Activated CD4-positive, CD25-positive, alpha-beta regulatory T cell treated with anti-CD3 and anti-CD28 coated beads, Interleukin-2, amount 50 U/mL, for 72 hours (primary cell): Measurements from ENCODE around the gene HCAR2.
"Not testable (repeated sequence)": the region's sequence is repeated elsewhere in the genome, so short reads cannot be mapped to it uniquely, and the experiment has no call there.

Experiments
- DNase-seq: peaks from one replicate; pipeline ENCODE4 v3.0.0; 2021

The HCAR2 gene

GRCh38 chr12:122702890-122703611, at the start of gene HCAR2:
Gene HCAR2, minus strand, starts transcription at chr12:122703357. Its CDS starts 74 bp downstream, at chr12:122703283.
- not testable (repeated sequence) for DNase-seq

- peak; percentile 100 for DNase-seq
These were observed 49.5 kb upstream of the HCAR2 start, which contains the start of gene DENR for GRCh38 chr12:122752464-122753318. Gene DENR, plus strand, starts transcription at chr12:122752824. Its CDS starts 878 bp downstream, at chr12:122753702.

GRCh38 chr12:122750781-122751515, 47.8 kb upstream of the HCAR2 start:
- DNase-seq = not testable (repeated sequence)

- no peak for DNase-seq
These were observed 46.6 kb upstream of the HCAR2 start for GRCh38 chr12:122749569-122750332.

- no peak for DNase-seq
These were observed 44.3 kb upstream of the HCAR2 start for GRCh38 chr12:122747224-122748135.

- no peak for DNase-seq
These were observed 40.9 kb upstream of the HCAR2 start for GRCh38 chr12:122743895-122744525.

GRCh38 chr12:122740351-122740750, 37.2 kb upstream of the HCAR2 start:
- DNase-seq = no peak

GRCh38 chr12:122738571-122738970, 35.4 kb upstream of the HCAR2 start:
- DNase-seq = no peak

GRCh38 chr12:122732611-122733010, 29.5 kb upstream of the HCAR2 start:
- no peak for DNase-seq

GRCh38 chr12:122732170-122732569, 29.0 kb upstream of the HCAR2 start:
- DNase-seq = no peak

GRCh38 chr12:122730215-122731014, 27.3 kb upstream of the HCAR2 start, which contains the start of gene HCAR1:
Gene HCAR1, minus strand, starts transcription at chr12:122730844. Its CDS starts 505 bp downstream, at chr12:122730339.
- peak; percentile 40 for DNase-seq

- no peak for DNase-seq
These were observed 26.5 kb upstream of the HCAR2 start for GRCh38 chr12:122729583-122730214.

GRCh38 chr12:122726080-122726558, 23.0 kb upstream of the HCAR2 start:
- DNase-seq = no peak

GRCh38 chr12:122725452-122726079, 22.4 kb upstream of the HCAR2 start:
- no peak for DNase-seq

GRCh38 chr12:122724641-122725243, 21.6 kb upstream of the HCAR2 start:
- DNase-seq = no peak

- no peak for DNase-seq
These were observed 19.2 kb upstream of the HCAR2 start for GRCh38 chr12:122722387-122722786.

- DNase-seq = no peak
These were observed 17.9 kb upstream of the HCAR2 start for GRCh38 chr12:122721057-122721545.

- not testable (repeated sequence) for DNase-seq
These were observed 13.5 kb upstream of the HCAR2 start, which contains the start of gene HCAR3 for GRCh38 chr12:122716658-122717057. Gene HCAR3, minus strand, starts transcription at chr12:122716811. Its CDS starts 74 bp downstream, at chr12:122716737.
